HG03196 (cell line): ENCODE results near the gene RILPL1.
"Not testable (repeated sequence)": the region's sequence is repeated elsewhere in the genome, so short reads cannot be mapped to it uniquely, and the experiment has no call there.

Source experiments
- ATAC-seq: cut with Tn5 transposase; IDR thresholded peaks from one replicate; pipeline ENCODE4 v1.9.1; 2021; ENCODE audit not compliant: unreplicated experiment

RILPL1 gene

GRCh38 chr12:123497065-123497464, 36.5 kb downstream of the RILPL1 start:
- no peak for ATAC-seq

DNA sequence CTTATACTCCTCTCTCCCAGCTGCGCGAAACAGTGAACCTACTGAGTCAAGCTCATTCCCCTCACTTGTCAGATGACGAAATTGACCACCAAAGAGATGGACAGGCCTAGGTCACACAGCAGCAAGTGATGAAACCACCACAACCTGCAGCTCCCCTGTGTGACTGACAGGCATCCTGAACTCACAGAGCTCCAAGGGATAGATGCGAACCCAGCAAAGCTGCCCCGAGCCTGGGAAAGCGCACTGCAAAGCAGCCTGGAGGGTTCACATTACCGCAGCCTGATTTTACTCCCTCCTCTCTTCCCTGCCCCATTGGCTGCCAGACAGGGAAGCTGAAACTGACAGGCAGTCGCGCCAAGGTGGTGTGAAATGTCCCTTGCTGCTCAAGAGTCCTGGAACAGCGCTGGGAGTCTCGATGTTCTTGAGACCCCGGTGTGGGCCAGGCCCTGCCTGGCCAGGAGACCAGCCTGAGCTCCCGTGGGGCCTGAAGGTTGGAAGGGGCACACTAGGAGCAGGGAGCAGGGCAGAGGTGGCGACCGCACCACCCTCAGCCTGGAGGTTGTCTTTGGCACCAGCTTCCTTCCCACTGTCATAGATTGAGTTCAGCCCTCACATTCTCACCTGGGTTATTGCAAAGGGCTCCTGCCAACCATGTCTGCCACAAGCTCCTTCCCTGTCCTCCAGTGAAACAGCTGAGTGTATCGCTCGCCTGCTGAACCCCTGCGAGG, 39.2 kb downstream of the RILPL1 start:
- no peak for ATAC-seq

DNA sequence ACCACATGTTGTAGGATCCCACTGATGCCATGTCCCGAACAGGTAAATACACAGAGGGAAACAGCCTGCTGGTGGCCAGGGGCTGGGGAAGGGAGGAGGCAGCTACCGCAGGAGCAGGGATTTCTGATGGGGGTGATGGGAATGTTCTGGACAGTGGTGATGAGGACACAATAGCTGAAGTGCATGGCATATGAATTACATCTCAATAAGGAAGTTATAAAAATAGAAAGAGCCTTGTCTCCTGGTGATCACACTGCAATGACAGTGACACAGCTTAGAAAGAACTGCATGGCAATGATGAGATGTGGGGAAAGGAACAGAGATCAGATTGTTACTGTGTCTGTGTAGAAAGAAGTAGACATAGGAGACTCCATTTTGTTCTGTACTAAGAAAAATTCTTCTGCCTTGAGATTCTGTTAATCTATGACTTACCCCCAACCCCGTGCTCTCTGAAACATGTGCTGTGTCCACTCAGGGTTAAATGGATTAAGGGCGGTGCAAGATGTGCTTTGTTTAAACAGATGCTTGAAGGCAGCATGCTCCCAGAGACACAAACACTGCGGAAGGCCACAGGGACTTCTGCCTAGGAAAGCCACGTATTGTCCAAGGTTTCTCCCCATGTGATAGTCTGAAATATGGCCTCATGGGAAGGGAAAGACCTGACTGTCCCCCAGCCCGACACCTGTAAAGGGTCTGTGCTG, 41.0 kb downstream of the RILPL1 start:
- not testable (repeated sequence) for ATAC-seq

DNA sequence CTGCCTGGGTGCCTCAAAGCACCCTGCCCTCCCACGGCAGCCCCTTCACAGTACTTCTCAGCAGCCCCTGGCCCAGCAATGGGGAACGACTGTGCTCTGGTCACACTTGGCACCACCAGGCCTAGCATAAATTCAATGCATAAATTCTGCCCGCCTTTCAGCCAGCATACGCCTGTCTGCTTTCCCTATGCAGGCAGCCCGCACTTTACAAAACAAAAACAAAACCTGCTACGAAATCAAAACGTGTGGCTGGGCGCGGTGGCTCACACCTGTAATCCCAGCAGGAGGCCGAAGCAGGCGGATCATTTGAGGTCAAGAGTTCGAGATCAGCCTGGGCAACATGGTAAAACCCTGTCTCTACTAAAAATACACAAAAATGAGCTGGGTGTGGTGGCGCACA, 42.0 kb downstream of the RILPL1 start:
- ATAC-seq: no peak

- ATAC-seq: no peak
Observed at GRCh38 chr12:123491056-123491455, 42.5 kb downstream of the RILPL1 start.

- ATAC-seq: no peak
Observed at GRCh38 chr12:123490089-123490488, 43.4 kb downstream of the RILPL1 start.

- no peak for ATAC-seq
Observed at GRCh38 chr12:123489580-123489979, 43.9 kb downstream of the RILPL1 start.

- no peak for ATAC-seq
Observed at GRCh38 chr12:123488539-123489230, 44.8 kb downstream of the RILPL1 start.

DNA sequence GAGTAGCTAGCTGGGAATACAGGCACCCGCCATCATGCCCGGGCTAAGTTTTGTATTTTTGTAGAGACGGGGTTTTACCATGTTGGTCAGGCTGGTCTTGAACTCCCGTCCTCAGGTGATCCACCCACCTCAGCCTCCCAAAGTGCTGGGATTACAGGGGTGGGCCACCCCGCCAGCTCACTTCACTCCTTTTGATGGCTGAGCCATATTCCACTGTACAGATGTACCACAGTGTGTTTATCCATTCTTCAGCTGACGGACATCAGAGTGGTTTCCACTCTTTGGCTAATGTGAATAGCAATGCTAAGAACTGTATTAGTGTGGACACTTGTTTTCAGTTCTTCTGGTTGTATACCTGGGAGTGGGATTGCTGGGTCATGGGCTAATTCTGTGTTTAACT, 46.1 kb downstream of the RILPL1 start:
- no peak for ATAC-seq

GRCh38 chr12:123485756-123486155, 47.8 kb downstream of the RILPL1 start:
- no peak for ATAC-seq

GRCh38 chr12:123483602-123484248, 49.8 kb downstream of the RILPL1 start:
- no peak for ATAC-seq

GRCh38 chr12:123482876-123483275, 50.6 kb downstream of the RILPL1 start:
- ATAC-seq: no peak

DNA sequence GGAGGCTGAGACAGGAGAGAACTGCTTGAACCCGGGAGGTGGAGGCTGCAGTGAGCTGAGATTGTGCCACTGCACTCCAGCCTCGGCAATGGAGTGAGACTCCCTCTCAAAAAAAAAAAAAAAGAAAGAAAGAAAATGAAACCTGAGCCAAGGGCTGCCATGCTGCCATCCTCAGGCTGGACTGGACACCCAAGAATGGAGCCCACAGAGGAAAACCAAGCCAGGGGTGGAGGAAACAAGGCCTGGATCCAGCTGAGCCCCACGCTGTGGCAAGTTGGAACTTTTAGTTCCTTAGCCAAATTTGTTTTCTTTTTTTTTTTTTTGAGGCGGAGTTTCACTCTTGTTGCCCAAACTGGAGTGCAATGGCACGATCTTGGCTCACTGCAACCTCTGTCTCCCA, 52.3 kb downstream of the RILPL1 start:
- not testable (repeated sequence) for ATAC-seq

GRCh38 chr12:123479442-123480180, 53.9 kb downstream of the RILPL1 start:
- ATAC-seq: no peak

- ATAC-seq: no peak
Observed at GRCh38 chr12:123478762-123479161, 54.8 kb downstream of the RILPL1 start.

DNA sequence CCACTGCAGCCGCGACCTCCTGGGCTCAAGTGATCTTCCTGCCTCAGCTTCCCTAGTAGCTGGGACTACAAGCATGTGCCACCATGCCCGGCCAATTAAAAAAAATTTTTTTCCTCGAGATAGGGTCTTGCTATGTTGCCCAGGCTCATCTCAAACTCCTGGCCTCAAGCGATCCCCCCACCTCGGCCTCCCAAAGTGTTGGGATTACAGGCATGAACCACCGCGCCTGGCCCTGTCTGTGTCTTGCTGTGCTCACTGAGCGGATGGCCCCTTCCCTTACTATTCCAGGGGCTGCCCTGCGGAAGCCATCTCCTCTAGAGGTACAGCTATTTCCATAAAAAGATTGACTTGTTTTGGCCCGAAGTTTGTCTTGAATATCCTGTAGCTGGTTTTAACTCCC, 55.5 kb downstream of the RILPL1 start:
- ATAC-seq: no peak

- ATAC-seq: no peak
Observed at GRCh38 chr12:123475246-123475703, 58.2 kb downstream of the RILPL1 start.

DNA sequence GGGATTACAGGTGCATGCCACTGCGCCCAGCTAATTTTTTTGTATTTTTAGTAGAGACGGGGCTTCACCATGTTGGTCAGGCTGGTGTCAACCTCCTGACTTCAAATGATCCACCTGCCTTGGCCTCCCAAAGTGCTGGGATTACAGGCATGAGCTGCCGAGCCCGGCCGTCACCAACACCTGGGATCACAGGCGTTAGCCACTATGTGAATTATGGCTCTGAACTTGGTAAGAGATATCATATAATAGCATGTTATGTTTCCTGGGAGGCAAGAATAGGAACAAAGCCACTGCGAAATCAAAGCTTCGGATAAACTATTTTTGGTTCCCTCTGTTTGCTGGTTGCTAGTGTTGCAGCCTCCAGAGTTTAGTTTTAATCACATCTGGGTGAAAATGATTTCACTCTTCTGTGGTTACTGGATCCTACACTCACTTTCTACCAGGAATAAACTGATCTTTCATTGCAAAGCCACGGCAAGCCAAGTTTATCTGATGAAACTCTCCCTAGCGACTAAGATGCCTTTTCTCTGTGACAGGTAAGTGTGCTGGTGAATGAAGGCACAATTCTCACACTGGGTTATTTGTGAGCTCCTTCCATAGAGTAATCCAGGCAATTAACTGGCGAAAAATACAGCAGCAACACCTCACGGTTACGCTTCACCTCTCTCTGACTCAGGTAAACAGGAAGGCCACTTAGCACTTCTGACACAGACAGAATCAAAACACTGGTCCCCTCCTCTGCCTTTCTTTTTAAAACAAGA, 58.9 kb downstream of the RILPL1 start:
- ATAC-seq: no peak

DNA sequence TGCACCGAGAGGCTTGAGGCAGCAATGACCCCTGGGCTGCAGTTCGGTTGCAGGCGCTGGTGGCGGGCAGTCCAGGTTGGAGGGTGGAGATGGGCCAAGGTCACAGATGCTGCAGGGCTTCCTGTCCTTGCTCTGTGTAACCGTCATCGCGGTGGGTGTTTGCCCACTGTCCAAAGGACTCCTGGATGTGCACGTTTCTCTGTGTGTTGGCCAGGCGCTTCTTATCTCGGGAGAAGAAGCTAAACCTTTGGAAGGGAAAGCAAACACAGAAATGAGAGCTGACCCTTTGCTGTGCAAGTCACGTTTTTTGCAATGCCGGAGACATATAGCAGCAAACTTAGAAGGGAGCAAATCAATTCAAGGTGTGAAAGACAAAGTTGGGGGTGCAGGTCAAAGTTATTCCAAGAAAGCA, 61.1 kb downstream of the RILPL1 start:
- no peak for ATAC-seq
